Smooth muscle cell (in vitro differentiated cells): ENCODE measurements around the gene ZNF485. TPM values are rescaled to one million over a fixed set of nuclear protein-coding genes. Genes with fewer than 3 reads are reported as not detected.

Experiments
- DNase-seq: peaks from one replicate; lab custom pipeline; 2025; ENCODE audit not compliant: unreplicated experiment; lab: John Stamatoyannopoulos, UW
- H2AFZ ChIP-seq: fragments of 200-600 bp; sonication (generic); 2 replicates; pipeline ENCODE4 v1.6.0; 2016; ENCODE audit warnings: antibody characterized with exemption, low read depth, mild to moderate bottlenecking
- H3F3A ChIP-seq: fragments of 200-600 bp; sonication (generic); 2 replicates; pipeline ENCODE4 v1.6.0; 2017; ENCODE audit warnings: antibody characterized with exemption, low read depth
- H3K27ac ChIP-seq: fragments of 200-600 bp; sonication (generic); 2 replicates; pipeline ENCODE4 v1.5.1; 2016; ENCODE audit warnings: low read depth, mild to moderate bottlenecking
- H3K27me3 ChIP-seq: fragments of 200-600 bp; sonication (generic); 2 replicates; pipeline ENCODE4 v1.6.1; 2016; ENCODE audit warnings: low read depth, mild to moderate bottlenecking
- H3K36me3 ChIP-seq: fragments of 200-600 bp; sonication (generic); 2 replicates; pipeline ENCODE4 v1.5.1; 2016; ENCODE audit warnings: low read depth
- H3K4me1 ChIP-seq: fragments of 200-600 bp; sonication (generic); 2 replicates; pipeline ENCODE4 v1.5.1; 2016; ENCODE audit warnings: low read depth
- H3K4me2 ChIP-seq: fragments of 200-600 bp; sonication (generic); 2 replicates; pipeline ENCODE4 v1.6.0; 2016; ENCODE audit warnings: mild to moderate bottlenecking
- H3K4me3 ChIP-seq: fragments of 200-600 bp; sonication (generic); 2 replicates; pipeline ENCODE4 v1.5.1; 2016; ENCODE audit warnings: mild to moderate bottlenecking
- H3K79me2 ChIP-seq: fragments of 200-600 bp; sonication (generic); 2 replicates; pipeline ENCODE4 v1.6.0; 2016; ENCODE audit warnings: low read depth, mild to moderate bottlenecking
- H3K9ac ChIP-seq: fragments of 200-600 bp; sonication (generic); 2 replicates; pipeline ENCODE4 v1.6.0; 2016; ENCODE audit warnings: low read depth
- H3K9me3 ChIP-seq: fragments of 200-600 bp; sonication (generic); replicated peaks from 2 replicates; pipeline ENCODE4 v1.5.1; 2016; ENCODE audit warnings: low read depth
- H4K20me1 ChIP-seq: fragments of 200-600 bp; sonication (generic); 2 replicates; pipeline ENCODE4 v1.6.0; 2016; ENCODE audit warnings: low read depth
- CTCF ChIP-seq: fragments of 200-600 bp; sonication (generic); IDR thresholded peaks from 2 replicates; pipeline ENCODE4 v1.5.1; 2017; ENCODE audit warnings: borderline replicate concordance, mild to moderate bottlenecking, antibody characterized with exemption; ENCODE audit not compliant: insufficient read depth, poor library complexity, severe bottlenecking
- WGBS: methylation state at CpG from one replicate; pipeline ENCODE4 v1.1.7; 2016; ENCODE audit warnings: low lambda C conversion rate; 5-methylcytosine and 5-hydroxymethylcytosine counted together
- polyA plus RNA-seq: library from polyadenylated mRNA; unstranded; fragments of >200 nt; fragmentation: Nextera tagmentation; extraction: Ambion mirVana; gene quantifications from 2 replicates; pipeline ENCODE4 v1.2.1, GENCODE V29; 2016
- total RNA-seq: library from RNA; depleted of rRNA; stranded (reverse); fragments of >200 nt; gene quantifications from 2 replicates; pipeline ENCODE4 v1.2.3, GENCODE V29; 2014

Gene ZNF485
- total and polyA plus RNA-seq, 2 experiments from 2014 or later, result 1.8 to 2.9 TPM

- no peak overlapping the region for H3K27ac ChIP-seq
- H3K9ac ChIP-seq, result no peak overlapping the region
- DNase-seq, result no peak
- H3K27me3 ChIP-seq, result no peaks in the 10 kb centered on the region
- no peaks in the 10 kb centered on the region for H3K79me2 ChIP-seq
- TF ChIP-seq CTCF, result no peak
- no peaks in the 10 kb centered on the region for H3K9me3 ChIP-seq
- no peak overlapping the region for H3K4me2 ChIP-seq
- WGBS, result 97% methylated on average over 5 of the region's 5 CpGs
- no peaks in the 10 kb centered on the region for H3K36me3 ChIP-seq
- H2AFZ ChIP-seq, result no peak overlapping the region
- no peak overlapping the region for H3K4me3 ChIP-seq
- peaks cover 7% of the 10 kb centered on the region for H3F3A ChIP-seq
- no peaks in the 10 kb centered on the region for H4K20me1 ChIP-seq
- H3K4me1 ChIP-seq, result peaks cover 7% of the 10 kb centered on the region
Observed at GRCh38 chr10:43576062-43576461, 30.2 kb upstream of the ZNF485 start.

- no peak overlapping the region for H3K27ac ChIP-seq
- peaks cover 7% of the 10 kb centered on the region for H3F3A ChIP-seq
- no peak overlapping the region for H3K9ac ChIP-seq
- H2AFZ ChIP-seq, result no peak overlapping the region
- 73% methylated on average over 5 of the region's 5 CpGs for WGBS
- no peaks in the 10 kb centered on the region for H3K36me3 ChIP-seq
- no peaks in the 10 kb centered on the region for H3K79me2 ChIP-seq
- H3K4me3 ChIP-seq, result no peak overlapping the region
- no peaks in the 10 kb centered on the region for H3K9me3 ChIP-seq
- no peak for DNase-seq
- H3K4me2 ChIP-seq, result no peak overlapping the region
- no peaks in the 10 kb centered on the region for H4K20me1 ChIP-seq
- no peak for TF ChIP-seq CTCF
- no peaks in the 10 kb centered on the region for H3K27me3 ChIP-seq
- peaks cover 7% of the 10 kb centered on the region for H3K4me1 ChIP-seq
Observed at GRCh38 chr10:43576580-43576979, 29.7 kb upstream of the ZNF485 start.

GRCh38 chr10:43584051-43584450, 22.2 kb upstream of the ZNF485 start:
- WGBS, result 70% methylated on average over 4 of the region's 4 CpGs
- H3K36me3 ChIP-seq, result no peaks in the 10 kb centered on the region
- DNase-seq, result no peak
- H3K4me1 ChIP-seq, result no peaks in the 10 kb centered on the region
- H2AFZ ChIP-seq, result no peak overlapping the region
- no peaks in the 10 kb centered on the region for H3K9me3 ChIP-seq
- H3K4me2 ChIP-seq, result no peak overlapping the region
- TF ChIP-seq CTCF, result no peak
- H3K27ac ChIP-seq, result no peak overlapping the region
- no peak overlapping the region for H3K9ac ChIP-seq
- H3K27me3 ChIP-seq, result no peaks in the 10 kb centered on the region
- no peaks in the 10 kb centered on the region for H3F3A ChIP-seq
- no peaks in the 10 kb centered on the region for H3K79me2 ChIP-seq
- H3K4me3 ChIP-seq, result no peak overlapping the region
- no peaks in the 10 kb centered on the region for H4K20me1 ChIP-seq

- Histone ChIP-seq H3K4me3 (no peak overlapping the region), H3F3A (no peaks in the 10 kb centered on the region), H3K27ac (no peak overlapping the region), H3K79me2 (no peaks in the 10 kb centered on the region), H4K20me1 (no peaks in the 10 kb centered on the region), H2AFZ (no peak overlapping the region), H3K4me1 (no peaks in the 10 kb centered on the region), H3K9ac (no peak overlapping the region), H3K4me2 (no peak overlapping the region), H3K9me3 (no peaks in the 10 kb centered on the region), H3K27me3 (no peaks in the 10 kb centered on the region), H3K36me3 (no peaks in the 10 kb centered on the region)
- 82% methylated on average over 5 of the region's 5 CpGs for WGBS
- no peak for TF ChIP-seq CTCF
- no peak for DNase-seq
Observed at GRCh38 chr10:43585046-43585445, 21.2 kb upstream of the ZNF485 start.
